ENCODE measurements around the gene DCAF12L2. TPM values are rescaled to one million over a fixed set of nuclear protein-coding genes. Genes with fewer than 3 reads are reported as not detected.
"Not testable (repeated sequence)": the region's sequence is repeated elsewhere in the genome, so short reads cannot be mapped to it uniquely, and the experiment has no call there.

The DCAF12L2 gene
- 1 to 10 TPM in 2 of 4 donors, under 1 TPM in 1, not detected in 1; 0.66 to 1.4 (median 1.0) TPM for total RNA-seq

DNA sequence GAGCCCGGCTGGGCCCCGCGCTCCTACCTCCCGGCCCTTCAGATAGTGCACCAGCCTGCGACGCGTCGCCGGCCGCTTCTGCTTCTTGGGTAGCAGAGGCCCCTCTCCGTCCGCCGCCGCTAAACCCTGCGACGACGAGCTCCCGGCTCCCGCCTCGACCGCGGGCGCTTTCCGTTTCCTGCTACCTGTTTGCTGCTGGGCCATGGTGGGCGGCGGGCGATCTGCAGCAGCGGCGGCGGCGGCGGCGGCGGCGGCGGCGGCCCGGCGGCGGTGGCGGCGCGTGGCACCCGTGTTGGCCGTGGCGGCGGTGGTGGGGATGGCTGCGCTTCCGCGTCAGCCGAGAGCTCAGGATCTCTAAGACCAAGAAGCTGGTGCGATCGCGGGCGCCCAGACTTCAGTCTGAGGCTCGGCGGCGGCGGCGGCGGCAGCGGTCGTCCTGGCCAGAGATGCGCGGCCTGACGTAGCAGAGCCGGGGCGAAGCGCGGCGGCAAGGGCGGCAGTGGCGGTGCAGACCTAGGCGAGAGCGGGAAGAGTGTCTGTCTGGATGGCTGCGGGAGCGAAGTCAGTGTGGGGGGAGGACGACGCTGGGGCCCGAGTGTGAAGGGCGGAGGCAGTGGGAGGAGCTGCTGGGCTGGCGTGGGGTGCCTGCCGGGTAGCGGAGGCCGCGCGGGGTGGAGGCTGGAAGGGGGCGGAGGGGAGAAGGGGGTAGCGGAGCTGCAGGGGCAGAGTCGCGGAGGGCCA, at the start of gene DCAF12L2:
TSS of gene DCAF12L2 (minus strand) at position 569 of the 741 bp plus-strand sequence. CDS start at position 204, 365 bp downstream.
- DNase-seq (ENCODE audit: extremely low spot score): no peak
- Histone ChIP-seq H3K27me3 (no peaks in the 10 kb centered on the region), H3K27ac (replicated peaks in 1 of 4) (peak within 1 kb of the TSS in 1 of 4 donors; percentile 18), H3K4me3 (peak within 1 kb of the TSS; percentile 48 to 61 (median 50)), H3K4me1 (peaks cover 0 to 4% (median 2%) of the 10 kb centered on the region in 4 donors), H3K36me3 (no peaks in the 10 kb centered on the region), H3K9me3 (no peaks in the 10 kb centered on the region)
- TF ChIP-seq POLR2AphosphoS5 (IDR thresholded peaks at IDR 0.05) (no peak), POLR2A (IDR thresholded peaks at IDR 0.05; ENCODE audit: low read depth) (no peak), EP300 (IDR thresholded peaks at IDR 0.05) (no peak)
- TF ChIP-seq, protein P1, sequence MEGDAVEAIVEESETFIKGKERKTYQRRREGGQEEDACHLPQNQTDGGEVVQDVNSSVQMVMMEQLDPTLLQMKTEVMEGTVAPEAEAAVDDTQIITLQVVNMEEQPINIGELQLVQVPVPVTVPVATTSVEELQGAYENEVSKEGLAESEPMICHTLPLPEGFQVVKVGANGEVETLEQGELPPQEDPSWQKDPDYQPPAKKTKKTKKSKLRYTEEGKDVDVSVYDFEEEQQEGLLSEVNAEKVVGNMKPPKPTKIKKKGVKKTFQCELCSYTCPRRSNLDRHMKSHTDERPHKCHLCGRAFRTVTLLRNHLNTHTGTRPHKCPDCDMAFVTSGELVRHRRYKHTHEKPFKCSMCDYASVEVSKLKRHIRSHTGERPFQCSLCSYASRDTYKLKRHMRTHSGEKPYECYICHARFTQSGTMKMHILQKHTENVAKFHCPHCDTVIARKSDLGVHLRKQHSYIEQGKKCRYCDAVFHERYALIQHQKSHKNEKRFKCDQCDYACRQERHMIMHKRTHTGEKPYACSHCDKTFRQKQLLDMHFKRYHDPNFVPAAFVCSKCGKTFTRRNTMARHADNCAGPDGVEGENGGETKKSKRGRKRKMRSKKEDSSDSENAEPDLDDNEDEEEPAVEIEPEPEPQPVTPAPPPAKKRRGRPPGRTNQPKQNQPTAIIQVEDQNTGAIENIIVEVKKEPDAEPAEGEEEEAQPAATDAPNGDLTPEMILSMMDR (IDR thresholded peaks at IDR 0.05): no peak
- intact Hi-C loops (cut with DNase I): no loop called here
- WGBS: 52% methylated on average over 57 of the region's 91 CpGs

DNA sequence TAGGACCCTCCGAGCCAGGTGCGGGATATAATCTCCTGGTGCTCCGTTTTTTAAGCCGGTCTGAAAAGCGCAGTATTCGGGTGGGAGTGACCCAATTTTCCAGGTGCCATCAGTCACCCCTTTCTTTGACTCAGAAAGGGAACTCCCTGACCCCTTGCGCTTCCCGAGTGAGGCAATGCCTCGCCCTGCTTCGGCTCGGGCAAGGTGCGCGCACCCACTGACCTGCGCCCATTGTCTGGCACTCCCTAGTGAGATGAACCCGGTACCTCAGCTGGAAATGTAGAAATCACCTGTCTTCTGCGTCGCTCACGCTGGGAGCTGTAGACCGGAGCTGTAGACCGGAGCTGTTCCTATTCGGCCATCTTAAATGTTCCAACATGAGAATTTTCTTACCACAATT, 24.8 kb upstream of the DCAF12L2 start:
- H3K27me3 ChIP-seq; H3K4me3 ChIP-seq; intact Hi-C loops (cut with DNase I); H3K9me3 ChIP-seq; H3K4me1 ChIP-seq; DNase-seq (ENCODE audit: extremely low spot score); H3K36me3 ChIP-seq; H3K27ac ChIP-seq (replicated peaks in 1 of 4): not testable (repeated sequence)
- 92% methylated on average over 20 of the region's 21 CpGs for WGBS

DNA sequence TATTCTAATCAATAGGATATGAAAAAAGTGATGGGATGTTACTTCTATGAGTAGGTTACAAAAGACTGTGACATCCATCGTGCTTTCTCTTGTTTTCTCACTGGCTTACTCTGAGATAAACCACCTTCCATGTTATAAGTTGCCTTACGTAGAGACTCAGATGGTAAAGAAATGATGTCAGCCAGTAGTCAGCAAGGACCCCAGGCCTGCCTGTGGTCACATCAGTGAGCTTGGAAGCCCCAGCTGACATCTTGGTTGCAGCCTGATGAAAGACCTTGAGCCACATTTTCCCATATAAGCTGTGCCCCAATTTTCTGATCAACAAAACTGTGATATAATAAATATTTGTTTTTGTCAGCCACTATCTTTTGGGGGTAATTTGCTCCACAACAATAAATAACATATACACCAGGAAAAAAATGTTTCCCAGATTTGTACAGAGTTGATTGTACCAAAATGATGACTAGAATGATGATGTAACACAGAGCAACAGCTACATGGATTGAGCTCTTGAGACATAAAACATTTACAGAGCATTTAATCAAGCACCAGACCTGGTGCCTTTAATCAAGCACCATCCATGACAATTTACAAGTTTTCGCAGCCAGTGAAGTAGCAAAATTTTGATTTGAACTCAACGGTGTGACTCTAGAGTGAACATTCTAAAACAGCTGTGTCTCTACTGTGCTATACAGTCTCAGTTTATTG, 11.2 kb upstream of the DCAF12L2 start:
- WGBS: 69% methylated on average over 4 of the region's 4 CpGs
- TF ChIP-seq POLR2AphosphoS5 (IDR thresholded peaks at IDR 0.05) (no peak), EP300 (IDR thresholded peaks at IDR 0.05) (no peak), POLR2A (IDR thresholded peaks at IDR 0.05; ENCODE audit: low read depth) (no peak)
- TF ChIP-seq, protein P1 (IDR thresholded peaks at IDR 0.05): no peak
- intact Hi-C loops (cut with DNase I): no loop called here

DNA sequence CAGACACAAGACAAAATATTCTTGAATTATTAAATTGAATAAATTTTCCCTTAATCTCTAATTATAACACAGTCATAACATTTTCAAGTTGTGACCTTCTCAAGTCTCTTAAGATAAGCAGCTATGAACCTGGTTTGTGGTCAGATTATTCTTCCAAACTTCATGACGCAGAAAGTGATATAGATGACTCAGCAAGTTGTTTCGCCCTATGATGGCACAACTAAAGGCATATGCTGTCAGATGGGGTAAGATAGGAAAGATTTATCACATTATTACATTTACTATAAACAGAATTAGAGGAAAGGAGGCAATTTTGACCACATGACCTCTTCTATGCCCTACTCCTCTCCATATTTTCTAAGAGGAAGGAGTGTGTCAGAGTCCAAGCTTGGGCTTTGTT, 4.6 kb upstream of the DCAF12L2 start:
- intact Hi-C loops (cut with DNase I): no loop called here
- WGBS: 70% methylated on average over 2 of the region's 2 CpGs
- no peaks in the 10 kb centered on the region for H3K27me3 ChIP-seq
- H3K9me3 ChIP-seq: no peaks in the 10 kb centered on the region
- TF ChIP-seq EP300 (IDR thresholded peaks at IDR 0.05) (no peak), POLR2A (IDR thresholded peaks at IDR 0.05; ENCODE audit: low read depth) (no peak), POLR2AphosphoS5 (IDR thresholded peaks at IDR 0.05) (no peak)
- TF ChIP-seq, protein P1 (IDR thresholded peaks at IDR 0.05): no peak
- no peak for DNase-seq (ENCODE audit: extremely low spot score)
- no peak overlapping the region for H3K4me3 ChIP-seq
- H3K4me1 ChIP-seq: no peaks in the 10 kb centered on the region
- H3K27ac ChIP-seq (replicated peaks in 1 of 4): no peak overlapping the region
- H3K36me3 ChIP-seq: no peaks in the 10 kb centered on the region

More for the DNA sequence above, 11.2 kb upstream of the DCAF12L2 start:
- no peak for DNase-seq (ENCODE audit: extremely low spot score)
- no peak overlapping the region for H3K27ac ChIP-seq (replicated peaks in 1 of 4)
- no peaks in the 10 kb centered on the region for H3K9me3 ChIP-seq
- no peaks in the 10 kb centered on the region for H3K4me1 ChIP-seq
- H3K4me3 ChIP-seq: no peak overlapping the region
- H3K27me3 ChIP-seq: no peaks in the 10 kb centered on the region
- H3K36me3 ChIP-seq: no peaks in the 10 kb centered on the region

DNA sequence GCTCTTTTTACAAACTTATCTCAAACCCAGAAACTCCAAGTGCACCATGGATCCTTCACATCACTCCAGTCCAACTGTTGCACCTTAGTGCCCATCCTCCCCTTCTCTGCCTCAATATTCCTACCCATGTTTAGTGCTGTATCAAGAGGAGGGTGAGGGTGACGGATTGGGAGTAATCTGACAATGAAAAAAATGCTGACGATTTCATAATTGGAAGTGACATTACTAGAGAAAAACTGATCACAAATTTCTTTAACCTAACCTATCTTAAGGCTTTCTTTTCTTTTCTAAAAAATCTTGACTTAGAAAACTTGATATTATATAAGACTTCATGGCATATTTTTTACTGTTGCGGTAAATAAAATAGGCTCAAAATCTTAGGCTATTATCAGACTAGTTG, 1.5 kb upstream of the DCAF12L2 start:
- Histone ChIP-seq H3K4me3 (no peak overlapping the region), H3K4me1 (peaks cover 0 to 4% (median 2%) of the 10 kb centered on the region in 4 donors), H3K27ac (replicated peaks in 1 of 4) (no peak overlapping the region), H3K36me3 (no peaks in the 10 kb centered on the region), H3K9me3 (no peaks in the 10 kb centered on the region), H3K27me3 (no peaks in the 10 kb centered on the region)
- TF ChIP-seq POLR2A (IDR thresholded peaks at IDR 0.05; ENCODE audit: low read depth) (no peak), EP300 (IDR thresholded peaks at IDR 0.05) (no peak), POLR2AphosphoS5 (IDR thresholded peaks at IDR 0.05) (no peak)
- TF ChIP-seq, protein P1 (IDR thresholded peaks at IDR 0.05): no peak
- intact Hi-C loops (cut with DNase I): no loop called here
- no peak for DNase-seq (ENCODE audit: extremely low spot score)
- 76% methylated on average over 3 of the region's 3 CpGs for WGBS
